Lung (tissue), 12 donors: ENCODE measurements around the gene PDCL3. TPM values are rescaled to one million over a fixed set of nuclear protein-coding genes. Genes with fewer than 3 reads are reported as not detected.

Source experiments
- ATAC-seq: fragments of 200-7000 bp; cut with Tn5 transposase; one replicate; pipeline ENCODE4 v1.9.1; 2020; ENCODE audit warnings: moderate number of reproducible peaks; ENCODE audit not compliant: insufficient read depth, low FRiP score
- DNase-seq, 3 donors: peaks; one replicate each; pipeline ENCODE4 v3.0.0-alpha.2; 2013 to 2017
- H3K27ac ChIP-seq, 2 donors: one replicate each; pipeline ENCODE4 v1.5.1; 2013; ENCODE audit warnings: mild to moderate bottlenecking in 2 of 2, moderate library complexity in 2 of 2, control low read depth in 1 of 2, inconsistent platforms in 1 of 2, low read depth in 1 of 2, low read length in 1 of 2
- H3K27me3 ChIP-seq, 3 donors: one replicate each; pipeline ENCODE4 v1.5.1; 2013; ENCODE audit warnings: low read length in 2 of 3; ENCODE audit not compliant: control insufficient read depth in 3 of 3, insufficient read depth in 3 of 3
- H3K36me3 ChIP-seq, 4 donors: one replicate each; pipeline ENCODE4 v1.5.1; 2013; ENCODE audit warnings: low read length in 4 of 4, mild to moderate bottlenecking in 1 of 4, moderate library complexity in 1 of 4; ENCODE audit not compliant: control insufficient read depth in 4 of 4, insufficient read depth in 4 of 4
- H3K4me1 ChIP-seq, 5 donors: one replicate each; pipeline ENCODE4 v1.5.1; 2013; ENCODE audit warnings: low read length in 5 of 5, mild to moderate bottlenecking in 2 of 5, moderate library complexity in 1 of 5; ENCODE audit not compliant: control insufficient read depth in 5 of 5, insufficient read depth in 5 of 5
- H3K4me3 ChIP-seq: one replicate; pipeline ENCODE4 v1.5.1; 2013; ENCODE audit warnings: mild to moderate bottlenecking, control low read depth, moderate library complexity
- H3K9ac ChIP-seq, 2 donors: one replicate each; pipeline ENCODE4 v1.5.1; 2013; ENCODE audit warnings: low read length in 2 of 2, control low read depth in 1 of 2; ENCODE audit not compliant: insufficient read depth in 1 of 2
- H3K9me3 ChIP-seq, 4 donors: one replicate each; pipeline ENCODE4 v1.5.1; 2013; ENCODE audit warnings: low read length in 3 of 4, mild to moderate bottlenecking in 1 of 4, moderate library complexity in 1 of 4; ENCODE audit not compliant: control insufficient read depth in 4 of 4, insufficient read depth in 3 of 4
- whole genome bisulfite sequencing, 2 donors: extraction: QIAGEN DNeasy Blood & Tissue Kit; methylation state at CpG; one replicate each; pipeline ENCODE4 v1.1.7; 2013; 5-methylcytosine and 5-hydroxymethylcytosine counted together
- polyA plus RNA-seq, 2 donors: library from polyadenylated mRNA; stranded (reverse); fragments of 200-250 nt; gene quantifications; one replicate each; pipeline ENCODE4 v1.2.1, GENCODE V29; 2013
- total RNA-seq, 2 donors: library from RNA; depleted of rRNA in 1 of 2; stranded (reverse); fragments of >200 nt in 1 of 2; gene quantifications; one replicate each; pipeline ENCODE4 v1.2.1, GENCODE V29; 2014 to 2021
- TF ChIP-seq, protein P1 (sequence below): IDR thresholded peaks from 2 replicates; pipeline ENCODE4 v1.5.1; 2012; ENCODE audit warnings: mild to moderate bottlenecking; ENCODE audit errors: control extremely low read depth, extremely low read depth
- donor health status: control.
- donor health status: control.
- donor health status: Bipolar disorder and iron deficiency.
- donor health status: healthy.
- donor health status: DM: yes; HTN: yes; CAD: no.

The PDCL3 gene
- total and polyA plus RNA-seq, 4 donors, result 8.2 to 29.9 (median 23.2) TPM

- Histone ChIP-seq H3K9ac (no peak overlapping the region), H3K9me3 (peaks cover 0 to 11% (median 0%) of the 10 kb centered on the region in 4 donors), H3K27me3 (no peaks in the 10 kb centered on the region), H3K4me1 (no peaks in the 10 kb centered on the region), H3K36me3 (no peaks in the 10 kb centered on the region), H3K4me3 (no peak overlapping the region), H3K27ac (no peak overlapping the region)
- DNase-seq, result no peak
- no peak for ATAC-seq
- 93 to 96% methylated on average over 8 of the region's 8 CpGs for WGBS, 2 donors
- TF ChIP-seq, protein P1, sequence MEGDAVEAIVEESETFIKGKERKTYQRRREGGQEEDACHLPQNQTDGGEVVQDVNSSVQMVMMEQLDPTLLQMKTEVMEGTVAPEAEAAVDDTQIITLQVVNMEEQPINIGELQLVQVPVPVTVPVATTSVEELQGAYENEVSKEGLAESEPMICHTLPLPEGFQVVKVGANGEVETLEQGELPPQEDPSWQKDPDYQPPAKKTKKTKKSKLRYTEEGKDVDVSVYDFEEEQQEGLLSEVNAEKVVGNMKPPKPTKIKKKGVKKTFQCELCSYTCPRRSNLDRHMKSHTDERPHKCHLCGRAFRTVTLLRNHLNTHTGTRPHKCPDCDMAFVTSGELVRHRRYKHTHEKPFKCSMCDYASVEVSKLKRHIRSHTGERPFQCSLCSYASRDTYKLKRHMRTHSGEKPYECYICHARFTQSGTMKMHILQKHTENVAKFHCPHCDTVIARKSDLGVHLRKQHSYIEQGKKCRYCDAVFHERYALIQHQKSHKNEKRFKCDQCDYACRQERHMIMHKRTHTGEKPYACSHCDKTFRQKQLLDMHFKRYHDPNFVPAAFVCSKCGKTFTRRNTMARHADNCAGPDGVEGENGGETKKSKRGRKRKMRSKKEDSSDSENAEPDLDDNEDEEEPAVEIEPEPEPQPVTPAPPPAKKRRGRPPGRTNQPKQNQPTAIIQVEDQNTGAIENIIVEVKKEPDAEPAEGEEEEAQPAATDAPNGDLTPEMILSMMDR, result no peak
Measured at GRCh38 chr2:100621371-100621951, 58.7 kb downstream of the PDCL3 start.

GRCh38 chr2:100623033-100623715 lies 60.4 kb downstream of the PDCL3 start:
- no peak for DNase-seq
- TF ChIP-seq, protein P1, result no peak
- H3K4me3 ChIP-seq, result no peak overlapping the region
- no peak overlapping the region for H3K27ac ChIP-seq
- peaks cover 0 to 4% (median 0%) of the 10 kb centered on the region in 3 donors for H3K27me3 ChIP-seq
- H3K4me1 ChIP-seq, result no peaks in the 10 kb centered on the region
- peaks cover 0 to 11% (median 0%) of the 10 kb centered on the region in 4 donors for H3K9me3 ChIP-seq
- no peak overlapping the region for H3K9ac ChIP-seq
- H3K36me3 ChIP-seq, result no peaks in the 10 kb centered on the region
- ATAC-seq, result no peak
- 83 to 84% methylated on average over 8 of the region's 8 CpGs for WGBS, 2 donors

- no peak overlapping the region for H3K9ac ChIP-seq
- no peak overlapping the region for H3K4me3 ChIP-seq
- H3K36me3 ChIP-seq, result no peaks in the 10 kb centered on the region
- 85 to 92% methylated on average over 2 of the region's 2 CpGs for WGBS, 2 donors
- TF ChIP-seq, protein P1, result no peak
- DNase-seq (no peak), ATAC-seq (no peak)
- H3K9me3 ChIP-seq, result peaks cover 0 to 11% (median 0%) of the 10 kb centered on the region in 4 donors
- H3K27me3 ChIP-seq, result peaks cover 0 to 4% (median 0%) of the 10 kb centered on the region in 3 donors
- no peak overlapping the region for H3K27ac ChIP-seq
- no peaks in the 10 kb centered on the region for H3K4me1 ChIP-seq
Measured at GRCh38 chr2:100623930-100624329, 61.1 kb downstream of the PDCL3 start.
